K562 (cell line): ENCODE data around the gene ATP5ME.

Experiments
- CREB1 ChIP-seq, 2 experiments: sonication (generic) in 1 of 2; formaldehyde crosslinking in 1 of 2; IDR thresholded peaks; 2 replicates each; pipeline versions ENCODE4 v1.6.1 to v1.8.0; 2012 to 2022; ENCODE audit warnings: inconsistent platforms in 1 of 2, mild to moderate bottlenecking in 1 of 2, missing genetic modification reagents in 1 of 2, moderate library complexity in 1 of 2
- GABPB1 ChIP-seq: sonication (generic); formaldehyde crosslinking; IDR thresholded peaks from 2 replicates; pipeline ENCODE4 v1.8.0; 2022; ENCODE audit warnings: mild to moderate bottlenecking, missing genetic modification reagents
- POLR2AphosphoS5 ChIP-seq: IDR thresholded peaks from 2 replicates; pipeline ENCODE4 v1.6.1; 2011; ENCODE audit warnings: mild to moderate bottlenecking, low read depth, low read length, moderate library complexity; ENCODE audit not compliant: control insufficient read depth, insufficient read depth
- TF ChIP-seq, protein P1 (sequence below): sonication (generic); formaldehyde crosslinking; IDR thresholded peaks from 2 replicates; pipeline ENCODE4 v1.8.0; 2022; ENCODE audit warnings: missing genetic modification reagents, mild to moderate bottlenecking, borderline replicate concordance

DNA sequence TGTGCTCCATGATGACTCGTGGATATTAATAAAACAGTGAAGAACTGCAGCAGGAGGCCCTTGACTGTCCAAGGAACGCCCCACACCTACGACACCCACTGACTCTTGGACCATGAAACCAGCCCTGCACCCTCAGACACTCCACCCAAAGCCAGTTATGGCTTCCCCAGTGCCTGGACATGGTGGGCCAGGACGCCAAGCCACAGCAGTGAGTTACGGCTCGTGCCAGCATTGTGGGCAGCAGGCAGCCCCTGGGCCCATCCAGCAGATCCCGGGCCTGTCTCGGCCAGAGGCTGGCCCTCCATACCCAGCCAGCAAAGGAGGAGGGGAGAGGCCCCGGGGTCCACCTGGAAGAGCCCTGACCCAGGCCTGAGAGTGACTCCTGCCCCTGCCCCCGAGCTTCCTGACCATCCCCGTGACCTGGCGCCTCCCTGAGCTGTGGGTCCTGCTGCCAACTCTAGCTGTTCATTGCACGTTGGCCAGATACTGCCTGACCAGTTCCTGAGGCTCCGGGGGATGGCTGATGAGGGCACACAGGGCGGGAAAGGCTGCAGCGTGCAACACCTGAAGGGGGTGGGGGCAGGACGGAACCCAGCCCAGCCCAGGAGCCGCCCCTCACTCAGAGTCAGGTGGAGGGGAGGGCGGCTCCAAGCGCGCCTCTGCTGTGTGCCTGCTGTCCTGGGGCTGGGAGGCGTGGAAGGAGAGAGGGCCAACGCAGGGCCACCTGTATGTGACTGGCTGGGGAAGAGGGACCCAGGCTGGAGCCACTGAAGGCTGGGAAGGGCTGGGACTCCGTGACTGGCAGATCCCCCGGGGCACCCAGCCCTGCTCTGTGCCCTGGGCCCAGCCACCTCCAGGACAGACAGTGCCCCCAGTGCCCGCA is 14.1 kb upstream of the ATP5ME start:
- TF ChIP-seq POLR2AphosphoS5 (no peak), CREB1 (IDR thresholded peaks at IDR 0.05) (no peak), CREB1 (CRISPR knock-in tag; IDR thresholded peaks at IDR 0.05) (no peak), GABPB1 (CRISPR knock-in tag) (no peak)
- TF ChIP-seq, protein P1, sequence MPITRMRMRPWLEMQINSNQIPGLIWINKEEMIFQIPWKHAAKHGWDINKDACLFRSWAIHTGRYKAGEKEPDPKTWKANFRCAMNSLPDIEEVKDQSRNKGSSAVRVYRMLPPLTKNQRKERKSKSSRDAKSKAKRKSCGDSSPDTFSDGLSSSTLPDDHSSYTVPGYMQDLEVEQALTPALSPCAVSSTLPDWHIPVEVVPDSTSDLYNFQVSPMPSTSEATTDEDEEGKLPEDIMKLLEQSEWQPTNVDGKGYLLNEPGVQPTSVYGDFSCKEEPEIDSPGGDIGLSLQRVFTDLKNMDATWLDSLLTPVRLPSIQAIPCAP (CRISPR knock-in tag) = no peak
